Activated naive CD4-positive, alpha-beta T cell treated with anti-CD3 and anti-CD28 coated beads for 36 hours (primary cell): ENCODE results near the gene ETFA. TPM values are rescaled to one million over a fixed set of nuclear protein-coding genes. Genes with fewer than 3 reads are reported as not detected.
"Not testable (repeated sequence)": the region's sequence is repeated elsewhere in the genome, so short reads cannot be mapped to it uniquely, and the experiment has no call there.

Experiments used
- CTCF ChIA-PET: fragments of 350-600 bp; sonication (Branson Sonifier 250); formaldehyde crosslinking; loops from one replicate; lab custom pipeline; 2021; ENCODE audit warnings: antibody characterized with exemption; lab: Charles Lee
- DNase-seq: peaks from one replicate; pipeline ENCODE4 v3.0.0-alpha.2; 2020
- H3K27ac Mint-ChIP-seq: one replicate; pipeline ENCODE4 v1.8.0; 2021; ENCODE audit warnings: mild to moderate bottlenecking, mixed read lengths
- H3K27me3 Mint-ChIP-seq: one replicate; pipeline ENCODE4 v1.8.0; 2021; ENCODE audit warnings: low read depth, mixed read lengths
- H3K36me3 Mint-ChIP-seq: one replicate; pipeline ENCODE4 v1.8.0; 2021; ENCODE audit warnings: low read depth, mixed read lengths
- H3K4me1 Mint-ChIP-seq: one replicate; pipeline ENCODE4 v1.8.0; 2021; ENCODE audit warnings: low read depth, mixed read lengths
- H3K4me3 Mint-ChIP-seq: one replicate; pipeline ENCODE4 v1.8.0; 2021; ENCODE audit warnings: mild to moderate bottlenecking, moderate library complexity, mixed read lengths
- H3K9me3 Mint-ChIP-seq: one replicate; pipeline ENCODE4 v1.8.0; 2021; ENCODE audit warnings: mixed read lengths
- intact Hi-C: fragments of 100-400 bp; cut with micrococcal nuclease; formaldehyde crosslinking; loops from one replicate; pipeline ENCODE4 v1.15.1; 2023
- total RNA-seq, 2 experiments: library from RNA; stranded (reverse); gene quantifications; one replicate each; pipeline ENCODE4 v1.2.3, GENCODE V29; 2021

ETFA gene
- total RNA-seq, 2 experiments from 2014 or later, result 158 to 166 TPM

GRCh38 chr15:76286271-76286879, 24.9 kb downstream of the ETFA start:
- H3K9me3 Mint-ChIP-seq, result no peaks in the 10 kb centered on the region

GRCh38 chr15:76285241-76285825, 25.9 kb downstream of the ETFA start:
- no peaks in the 10 kb centered on the region for H3K9me3 Mint-ChIP-seq
- intact Hi-C loops, result no loop called here
- no peak overlapping the region for H3K4me3 Mint-ChIP-seq
- CTCF ChIA-PET, result interaction anchor here (0.7 kb wide), 1 partner anchor 99 kb away, joined by 3 read pairs; no protein-coding TSS in a partner anchor
- H3K27ac Mint-ChIP-seq, result no peak overlapping the region
- no peaks in the 10 kb centered on the region for H3K27me3 Mint-ChIP-seq
- H3K4me1 Mint-ChIP-seq, result peaks cover 12% of the 10 kb centered on the region
- no peak for DNase-seq
- H3K36me3 Mint-ChIP-seq, result peaks cover 20% of the 10 kb centered on the region

More at GRCh38 chr15:76286271-76286879, 24.9 kb downstream of the ETFA start:
- Mint-ChIP-seq H3K4me3 (peak overlapping the region; percentile 53), H3K27me3 (no peaks in the 10 kb centered on the region), H3K36me3 (peaks cover 17% of the 10 kb centered on the region), H3K27ac (peak overlapping the region; percentile 65), H3K4me1 (peaks cover 12% of the 10 kb centered on the region)
- peak; percentile 41 for DNase-seq
- intact Hi-C loops, result no loop called here
- CTCF ChIA-PET, result interaction anchor here (0.6 kb wide), 1 partner anchor 11 kb away, joined by 4 read pairs; no protein-coding TSS in a partner anchor

- no peak for DNase-seq
- Mint-ChIP-seq H3K27ac (no peak overlapping the region), H3K9me3 (no peaks in the 10 kb centered on the region), H3K4me3 (no peak overlapping the region), H3K27me3 (no peaks in the 10 kb centered on the region), H3K36me3 (peaks cover 34% of the 10 kb centered on the region), H3K4me1 (peaks cover 12% of the 10 kb centered on the region)
- intact Hi-C loops, result no loop called here
- CTCF ChIA-PET, result interaction anchor here (1.0 kb wide), 1 partner anchor 47 kb away, joined by 3 read pairs; no protein-coding TSS in a partner anchor
Observed at GRCh38 chr15:76282465-76282864, 28.8 kb downstream of the ETFA start.

GRCh38 chr15:76278651-76279050, 32.6 kb downstream of the ETFA start:
- no peaks in the 10 kb centered on the region for H3K4me1 Mint-ChIP-seq
- H3K36me3 Mint-ChIP-seq, result peaks cover 47% of the 10 kb centered on the region
- no peak overlapping the region for H3K27ac Mint-ChIP-seq
- CTCF ChIA-PET, result no interaction called here
- no peaks in the 10 kb centered on the region for H3K27me3 Mint-ChIP-seq
- H3K4me3 Mint-ChIP-seq, result no peak overlapping the region
- H3K9me3 Mint-ChIP-seq, result no peaks in the 10 kb centered on the region
- intact Hi-C loops, result no loop called here
- no peak for DNase-seq

- Mint-ChIP-seq H3K27ac (no peak overlapping the region), H3K36me3 (peaks cover 47% of the 10 kb centered on the region), H3K4me3 (no peak overlapping the region), H3K4me1 (no peaks in the 10 kb centered on the region), H3K27me3 (no peaks in the 10 kb centered on the region), H3K9me3 (no peaks in the 10 kb centered on the region)
- CTCF ChIA-PET, result interaction anchor here (0.6 kb wide), 1 partner anchor 11 kb away, joined by 4 read pairs; no protein-coding TSS in a partner anchor
- intact Hi-C loops, result no loop called here
- DNase-seq, result no peak
Observed at GRCh38 chr15:76274821-76275220, 36.4 kb downstream of the ETFA start.

GRCh38 chr15:76274226-76274625, 37.0 kb downstream of the ETFA start:
- H3K27me3 Mint-ChIP-seq, result no peaks in the 10 kb centered on the region
- intact Hi-C loops, result no loop called here
- no peaks in the 10 kb centered on the region for H3K4me1 Mint-ChIP-seq
- H3K4me3 Mint-ChIP-seq, result no peak overlapping the region
- no peak for DNase-seq
- peaks cover 50% of the 10 kb centered on the region for H3K36me3 Mint-ChIP-seq
- CTCF ChIA-PET, result no interaction called here
- H3K27ac Mint-ChIP-seq, result no peak overlapping the region
- H3K9me3 Mint-ChIP-seq, result peaks cover 4% of the 10 kb centered on the region

GRCh38 chr15:76270876-76271275, 40.4 kb downstream of the ETFA start:
- Mint-ChIP-seq H3K9me3 (peaks cover 12% of the 10 kb centered on the region), H3K4me1 (no peaks in the 10 kb centered on the region), H3K27me3 (no peaks in the 10 kb centered on the region), H3K27ac (no peak overlapping the region), H3K36me3 (peaks cover 62% of the 10 kb centered on the region), H3K4me3 (no peak overlapping the region)
- CTCF ChIA-PET, result no interaction called here
- intact Hi-C loops, result no loop called here
- DNase-seq, result no peak

GRCh38 chr15:76267077-76267476, 44.2 kb downstream of the ETFA start:
- CTCF ChIA-PET, result no interaction called here
- no peak for DNase-seq
- H3K27ac Mint-ChIP-seq, result no peak overlapping the region
- H3K4me3 Mint-ChIP-seq, result no peak overlapping the region
- H3K27me3 Mint-ChIP-seq, result no peaks in the 10 kb centered on the region
- H3K4me1 Mint-ChIP-seq, result no peaks in the 10 kb centered on the region
- peaks cover 29% of the 10 kb centered on the region for H3K9me3 Mint-ChIP-seq
- intact Hi-C loops, result no loop called here
- H3K36me3 Mint-ChIP-seq, result peaks cover 81% of the 10 kb centered on the region

- Mint-ChIP-seq H3K36me3 (peaks cover 82% of the 10 kb centered on the region), H3K9me3 (peaks cover 29% of the 10 kb centered on the region)
- DNase-seq, intact Hi-C loops, H3K4me1 Mint-ChIP-seq, H3K27ac Mint-ChIP-seq, H3K4me3 Mint-ChIP-seq, CTCF ChIA-PET, H3K27me3 Mint-ChIP-seq: not testable (repeated sequence)
Observed at GRCh38 chr15:76265769-76266168, 45.5 kb downstream of the ETFA start.

- peaks cover 59% of the 10 kb centered on the region for H3K36me3 Mint-ChIP-seq
- CTCF ChIA-PET, result no interaction called here
- intact Hi-C loops, result no loop called here
Observed at GRCh38 chr15:76260246-76260938, 50.9 kb downstream of the ETFA start.

GRCh38 chr15:76259392-76259791, 51.9 kb downstream of the ETFA start:
- Mint-ChIP-seq H3K4me1 (no peaks in the 10 kb centered on the region), H3K36me3 (peaks cover 49% of the 10 kb centered on the region), H3K9me3 (peaks cover 13% of the 10 kb centered on the region), H3K27ac (no peak overlapping the region), H3K27me3 (no peaks in the 10 kb centered on the region), H3K4me3 (no peak overlapping the region)
- DNase-seq, result no peak
- intact Hi-C loops, result no loop called here
- CTCF ChIA-PET, result no interaction called here

More at GRCh38 chr15:76260246-76260938, 50.9 kb downstream of the ETFA start:
- Mint-ChIP-seq H3K4me1 (no peaks in the 10 kb centered on the region), H3K9me3 (peaks cover 19% of the 10 kb centered on the region), H3K27ac (no peak overlapping the region), H3K4me3 (no peak overlapping the region), H3K27me3 (no peaks in the 10 kb centered on the region)
- no peak for DNase-seq

GRCh38 chr15:76258460-76258859, 52.8 kb downstream of the ETFA start:
- intact Hi-C loops, result no loop called here
- Mint-ChIP-seq H3K9me3 (peaks cover 6% of the 10 kb centered on the region), H3K4me3 (no peak overlapping the region), H3K36me3 (peaks cover 41% of the 10 kb centered on the region), H3K27me3 (no peaks in the 10 kb centered on the region), H3K4me1 (no peaks in the 10 kb centered on the region), H3K27ac (no peak overlapping the region)
- CTCF ChIA-PET, result no interaction called here
- DNase-seq, result no peak
